ENCODE data around the gene AUTS2.

GRCh38 chr7:69963393-69963792 lies 365.1 kb downstream of the AUTS2 start:
- TF ChIP-seq EZH2 (IDR thresholded peaks at IDR 0.05; ENCODE audit: insufficient read depth, poor library complexity, severe bottlenecking) (no peak), EZH2phosphoT487 (IDR thresholded peaks at IDR 0.05; ENCODE audit: insufficient read depth, low read depth) (no peak)

Measured in GM23248 (cell line).